NT2/D1 (cell line): Measurements from ENCODE around the gene KLHL3.

Experiments
- DNase-seq: peaks from one replicate; pipeline ENCODE4 v3.0.0-alpha.2; 2011; ENCODE audit warnings: low read depth, low spot score
- H3K27me3 ChIP-seq: 2 replicates; pipeline ENCODE4 v1.6.0; 2011; ENCODE audit warnings: mild to moderate bottlenecking; ENCODE audit not compliant: insufficient read length, insufficient read depth
- H3K36me3 ChIP-seq: 2 replicates; pipeline ENCODE4 v1.6.1; 2011; ENCODE audit warnings: mild to moderate bottlenecking, low read length, mixed read lengths; ENCODE audit not compliant: insufficient read depth, insufficient read length
- H3K4me1 ChIP-seq: 2 replicates; pipeline ENCODE4 v1.5.1; 2011; ENCODE audit not compliant: insufficient read depth, insufficient read length
- H3K4me3 ChIP-seq: 2 replicates; pipeline ENCODE4 v1.5.1; 2011; ENCODE audit warnings: low read depth; ENCODE audit not compliant: insufficient read length
- H3K9ac ChIP-seq: 2 replicates; pipeline ENCODE4 v1.6.0; 2011; ENCODE audit warnings: low read depth; ENCODE audit not compliant: insufficient read length
- H3K9me3 ChIP-seq: 2 replicates; pipeline ENCODE4 v1.5.1; 2011; ENCODE audit warnings: mild to moderate bottlenecking, low read length; ENCODE audit not compliant: insufficient read depth
- SUZ12 ChIP-seq: IDR thresholded peaks from 2 replicates; pipeline ENCODE4 v1.6.1; 2011; ENCODE audit not compliant: insufficient read length, insufficient read depth; ENCODE audit errors: extremely low read depth
- YY1 ChIP-seq: IDR thresholded peaks from 2 replicates; pipeline ENCODE4 v1.6.1; 2011; ENCODE audit not compliant: insufficient read length, insufficient read depth
- ZNF274 ChIP-seq: IDR thresholded peaks from 2 replicates; pipeline ENCODE4 v1.6.1; 2011; ENCODE audit warnings: mild to moderate bottlenecking, low read depth, low read length

The KLHL3 gene

DNA sequence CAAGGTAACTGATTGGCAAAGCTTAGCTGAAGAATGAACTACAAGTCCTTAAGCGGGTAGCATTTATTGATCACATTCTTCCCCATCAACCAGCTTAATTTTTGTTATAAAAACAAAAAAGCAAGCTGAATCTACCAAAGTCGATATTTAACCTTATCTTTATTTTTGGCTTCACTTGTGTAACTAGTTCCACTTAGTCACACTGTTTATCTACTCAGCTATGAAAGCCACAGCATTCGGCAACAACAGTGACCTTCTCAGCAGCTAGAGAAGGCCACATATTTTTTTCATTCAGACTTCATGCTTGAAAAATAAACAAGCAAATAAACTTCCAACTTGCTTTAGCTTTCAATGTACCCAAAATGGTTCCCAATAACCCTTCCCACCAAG is 69.4 kb downstream of the KLHL3 start:
- Histone ChIP-seq H3K9me3 (no peaks in the 10 kb centered on the region), H3K27me3 (no peaks in the 10 kb centered on the region), H3K4me3 (no peak overlapping the region), H3K4me1 (no peaks in the 10 kb centered on the region), H3K36me3 (no peaks in the 10 kb centered on the region), H3K9ac (no peak overlapping the region)
- no peak for TF ChIP-seq ZNF274
- TF ChIP-seq SUZ12, result no peak
- no peak for TF ChIP-seq YY1
- DNase-seq, result no peak

DNA sequence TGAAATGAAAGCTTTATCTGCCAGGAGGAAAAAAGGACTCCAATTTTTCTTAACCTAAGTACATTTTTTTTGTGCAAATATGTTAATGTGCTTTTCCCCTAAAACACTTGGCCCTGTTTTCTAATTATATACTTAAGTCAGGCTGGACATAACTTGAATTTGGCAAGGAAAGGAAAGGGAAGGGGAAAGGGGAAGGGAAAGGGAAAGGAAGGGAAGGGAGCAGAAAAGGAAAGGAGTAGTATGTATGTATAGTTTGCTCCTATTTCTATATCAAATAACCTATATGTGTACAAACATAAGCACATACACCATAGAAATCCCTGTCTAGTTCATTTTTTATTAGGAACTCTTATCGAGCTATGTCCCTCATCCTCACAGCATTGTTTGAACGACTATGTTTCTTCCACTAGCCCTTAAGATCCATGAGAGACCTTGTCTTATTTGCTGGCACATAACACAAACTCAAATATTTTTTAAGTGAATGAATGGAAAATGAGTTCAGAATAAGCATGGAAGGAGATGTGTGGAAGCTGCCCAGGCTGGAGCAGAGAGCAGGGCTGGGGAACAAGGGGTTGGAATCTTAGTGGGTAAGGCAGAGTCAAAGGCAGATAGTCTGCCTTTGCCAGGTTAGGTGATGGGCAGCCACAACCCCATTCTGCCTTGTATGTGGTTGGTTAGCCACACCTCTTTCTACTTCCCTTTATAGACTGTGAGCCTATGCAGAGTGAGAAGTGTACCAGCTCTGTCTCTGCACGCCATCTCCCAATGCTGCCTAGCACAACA is 70.0 kb downstream of the KLHL3 start:
- Histone ChIP-seq H3K4me3 (no peak overlapping the region), H3K4me1 (no peaks in the 10 kb centered on the region), H3K9me3 (no peaks in the 10 kb centered on the region), H3K36me3 (no peaks in the 10 kb centered on the region), H3K9ac (no peak overlapping the region), H3K27me3 (no peaks in the 10 kb centered on the region)
- TF ChIP-seq YY1 (no peak), SUZ12 (no peak), ZNF274 (no peak)
- DNase-seq, result no peak

DNA sequence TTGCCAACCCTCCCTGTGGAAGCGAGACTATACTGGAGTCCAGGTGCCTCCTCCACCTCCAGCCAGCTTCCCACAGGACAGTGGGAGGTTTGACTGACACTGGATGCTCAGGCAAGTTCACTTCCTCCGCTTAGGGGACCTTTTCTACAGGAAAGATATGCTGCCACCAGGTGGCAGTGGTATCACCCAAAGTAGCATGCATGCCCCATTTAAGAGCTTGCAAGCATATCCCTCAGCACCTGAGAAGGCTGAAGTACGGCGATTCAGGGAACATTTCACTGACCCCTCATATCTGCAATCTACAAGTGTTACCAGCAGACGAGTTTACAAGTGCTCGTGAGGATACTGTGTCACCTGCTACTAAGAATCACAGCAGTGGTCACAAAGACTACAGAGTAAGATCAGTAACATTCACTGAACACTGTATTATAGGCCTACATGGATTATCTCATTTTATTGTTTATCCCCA is 75.5 kb downstream of the KLHL3 start:
- DNase-seq, result peak; percentile 74
- H3K9ac ChIP-seq, result no peak overlapping the region

DNA sequence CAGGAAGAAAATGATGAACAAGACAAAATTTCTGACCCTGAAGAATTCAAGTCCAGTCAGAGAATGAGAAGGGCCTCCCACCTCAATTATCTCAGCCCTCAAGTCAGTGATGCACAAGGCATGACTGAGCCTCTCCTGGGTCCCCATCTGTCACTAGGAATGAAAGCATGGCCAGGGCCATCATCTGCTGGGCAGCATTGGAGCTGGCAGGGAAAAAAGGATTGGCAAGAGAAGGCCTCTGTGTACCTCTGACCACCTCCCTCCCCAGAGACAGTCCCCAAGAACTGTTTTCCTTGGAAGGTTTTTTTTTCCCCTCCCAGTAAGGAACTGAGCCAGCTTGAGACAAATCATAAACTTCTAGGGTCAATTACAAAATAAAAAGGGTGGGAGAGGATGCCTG is 76.7 kb downstream of the KLHL3 start:
- no peak for DNase-seq
- H3K27me3 ChIP-seq, result no peaks in the 10 kb centered on the region
- no peaks in the 10 kb centered on the region for H3K9me3 ChIP-seq
- no peak overlapping the region for H3K4me3 ChIP-seq
- TF ChIP-seq YY1 (no peak), SUZ12 (no peak), ZNF274 (no peak)
- H3K9ac ChIP-seq, result no peak overlapping the region
- peaks cover 5% of the 10 kb centered on the region for H3K36me3 ChIP-seq
- H3K4me1 ChIP-seq, result no peaks in the 10 kb centered on the region

More for the DNA sequence above, 75.5 kb downstream of the KLHL3 start:
- no peak for TF ChIP-seq SUZ12
- no peak for TF ChIP-seq YY1
- no peak for TF ChIP-seq ZNF274
- Histone ChIP-seq H3K9me3 (no peaks in the 10 kb centered on the region), H3K4me1 (no peaks in the 10 kb centered on the region), H3K4me3 (no peak overlapping the region), H3K36me3 (peaks cover 5% of the 10 kb centered on the region), H3K27me3 (no peaks in the 10 kb centered on the region)

DNA sequence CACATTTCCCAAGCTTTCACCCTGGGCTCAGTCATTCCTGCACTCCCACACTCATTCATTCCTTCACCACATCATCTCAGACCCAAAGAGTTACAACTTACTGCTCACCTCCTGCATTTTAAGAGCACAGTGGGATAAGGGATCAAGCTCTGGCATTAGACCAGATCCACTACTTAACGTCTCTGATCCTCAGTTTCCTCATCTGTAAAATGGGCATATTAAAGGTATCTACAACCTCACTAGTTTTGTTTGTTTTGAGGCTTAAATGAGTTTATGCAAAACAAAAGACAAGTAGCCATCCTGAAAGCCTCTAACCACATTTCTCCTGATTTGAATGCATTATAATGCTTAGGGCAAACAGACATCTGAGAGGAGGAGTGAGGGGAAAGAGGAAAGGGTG is 77.6 kb downstream of the KLHL3 start:
- no peak for DNase-seq
- Histone ChIP-seq H3K4me1 (no peaks in the 10 kb centered on the region), H3K27me3 (no peaks in the 10 kb centered on the region), H3K9ac (no peak overlapping the region), H3K36me3 (peaks cover 5% of the 10 kb centered on the region), H3K9me3 (no peaks in the 10 kb centered on the region), H3K4me3 (no peak overlapping the region)
- TF ChIP-seq ZNF274 (no peak), YY1 (no peak), SUZ12 (no peak)

DNA sequence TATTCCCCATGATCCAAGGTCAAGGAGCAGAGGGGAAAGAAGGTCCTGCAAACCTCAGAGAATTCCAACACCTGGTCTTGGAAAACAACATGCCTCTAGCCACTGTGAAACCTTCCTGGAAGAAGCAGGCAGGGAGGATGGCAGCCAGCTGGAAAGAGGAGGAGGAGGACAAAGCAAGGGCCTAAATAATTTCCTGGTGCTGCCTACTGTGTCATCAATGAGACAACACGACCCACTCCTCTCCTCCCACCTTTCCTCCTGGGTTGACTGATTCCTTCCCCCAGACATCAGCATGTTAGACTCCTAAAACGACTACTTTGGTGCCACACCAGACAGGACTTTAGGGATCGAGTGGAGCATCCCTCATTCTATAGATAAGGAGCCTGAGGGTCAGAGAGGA is 78.8 kb downstream of the KLHL3 start:
- H3K9me3 ChIP-seq, result no peaks in the 10 kb centered on the region
- no peaks in the 10 kb centered on the region for H3K27me3 ChIP-seq
- no peak for DNase-seq
- H3K4me3 ChIP-seq, result no peak overlapping the region
- H3K9ac ChIP-seq, result no peak overlapping the region
- no peaks in the 10 kb centered on the region for H3K4me1 ChIP-seq
- TF ChIP-seq ZNF274 (no peak), SUZ12 (no peak), YY1 (no peak)
- H3K36me3 ChIP-seq, result peaks cover 5% of the 10 kb centered on the region

DNA sequence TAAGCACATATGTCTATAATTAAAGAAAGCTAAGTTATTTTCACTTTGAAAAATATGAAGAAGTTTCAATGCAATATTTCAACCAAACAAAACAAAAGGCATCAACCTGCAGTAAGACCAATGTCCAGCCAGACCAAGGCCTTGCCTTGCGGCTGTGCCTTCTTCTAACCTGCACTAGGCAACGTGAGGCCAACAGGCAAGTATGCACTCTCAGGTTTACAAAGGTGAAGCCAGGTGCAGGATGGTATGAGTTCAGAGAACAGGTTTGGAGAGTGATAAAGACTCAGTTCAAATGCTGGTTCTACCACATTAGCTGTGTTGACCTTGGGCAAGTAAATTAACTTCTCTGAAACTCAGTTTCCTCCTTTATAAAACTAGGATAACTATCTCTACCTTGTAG is 79.3 kb downstream of the KLHL3 start:
- H3K4me3 ChIP-seq, result no peak overlapping the region
- H3K36me3 ChIP-seq, result peaks cover 5% of the 10 kb centered on the region
- no peak for DNase-seq
- H3K27me3 ChIP-seq, result no peaks in the 10 kb centered on the region
- H3K4me1 ChIP-seq, result no peaks in the 10 kb centered on the region
- no peak for TF ChIP-seq YY1
- no peak for TF ChIP-seq SUZ12
- TF ChIP-seq ZNF274, result no peak
- no peaks in the 10 kb centered on the region for H3K9me3 ChIP-seq
- no peak overlapping the region for H3K9ac ChIP-seq

DNA sequence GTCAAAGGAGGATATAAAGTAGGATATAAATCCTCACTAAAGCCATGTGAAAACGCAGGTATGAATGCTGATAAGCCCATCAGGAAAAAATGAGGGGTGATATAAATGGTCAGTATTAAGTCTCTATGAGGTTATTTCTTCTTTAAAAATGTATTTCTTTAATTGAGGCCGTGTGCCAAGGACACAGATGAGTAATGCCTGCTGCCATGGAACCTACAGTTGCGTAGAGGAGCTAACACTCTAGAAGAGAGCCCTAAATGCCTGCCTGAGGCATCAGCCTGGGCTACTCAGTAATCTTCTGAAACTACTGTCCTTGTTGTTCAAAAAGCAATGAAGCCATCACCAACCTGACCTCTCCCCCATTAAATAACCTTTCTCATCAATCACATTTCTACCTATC is 84.9 kb downstream of the KLHL3 start:
- Histone ChIP-seq H3K4me3 (no peak overlapping the region), H3K27me3 (no peaks in the 10 kb centered on the region), H3K9ac (no peak overlapping the region), H3K4me1 (no peaks in the 10 kb centered on the region), H3K36me3 (no peaks in the 10 kb centered on the region), H3K9me3 (no peaks in the 10 kb centered on the region)
- no peak for DNase-seq
- no peak for TF ChIP-seq ZNF274
- no peak for TF ChIP-seq YY1
- TF ChIP-seq SUZ12, result no peak
